ENCODE data around the gene GABBR2.

Gene GABBR2

GRCh38 chr9:98530275-98530674 is 178.5 kb downstream of the GABBR2 start:
- H3K27ac ChIP-seq = no peak overlapping the region
- in situ Hi-C loops (cut with HindIII; ENCODE audit: low pct_ligation_motif_present, low sequenced_read_pairs) = no loop called here
- no peaks in the 10 kb centered on the region for H3K27me3 ChIP-seq (replicated peaks)
- no peak for DNase-seq
- no peaks in the 10 kb centered on the region for H3K36me3 ChIP-seq (replicated peaks)
- no peak overlapping the region for H3K4me3 ChIP-seq (ENCODE audit: low read depth, low read length)
- no peak for TF ChIP-seq CTCF (IDR thresholded peaks at IDR 0.05; ENCODE audit: low read depth, low read length, missing control alignments)

- Histone ChIP-seq H3K27ac (no peak overlapping the region), H3K27me3 (replicated peaks) (no peaks in the 10 kb centered on the region), H3K4me3 (ENCODE audit: low read depth, low read length) (no peak overlapping the region), H3K36me3 (replicated peaks) (no peaks in the 10 kb centered on the region)
- in situ Hi-C loops (cut with HindIII; ENCODE audit: low pct_ligation_motif_present, low sequenced_read_pairs) = no loop called here
- no peak for TF ChIP-seq CTCF (IDR thresholded peaks at IDR 0.05; ENCODE audit: low read depth, low read length, missing control alignments)
- no peak for DNase-seq
Measured at GRCh38 chr9:98529841-98530240, 178.9 kb downstream of the GABBR2 start.

- TF ChIP-seq CTCF (IDR thresholded peaks at IDR 0.05; ENCODE audit: low read depth, low read length, missing control alignments) = peak; percentile 72
- no peak overlapping the region for H3K27ac ChIP-seq
- in situ Hi-C loops (cut with HindIII; ENCODE audit: low pct_ligation_motif_present, low sequenced_read_pairs) = no loop called here
- H3K36me3 ChIP-seq (replicated peaks) = no peaks in the 10 kb centered on the region
- peak; percentile 27 for DNase-seq
- H3K27me3 ChIP-seq (replicated peaks) = no peaks in the 10 kb centered on the region
- H3K4me3 ChIP-seq (ENCODE audit: low read depth, low read length) = no peak overlapping the region
Measured at GRCh38 chr9:98523231-98523901, 185.4 kb downstream of the GABBR2 start.

DNA sequence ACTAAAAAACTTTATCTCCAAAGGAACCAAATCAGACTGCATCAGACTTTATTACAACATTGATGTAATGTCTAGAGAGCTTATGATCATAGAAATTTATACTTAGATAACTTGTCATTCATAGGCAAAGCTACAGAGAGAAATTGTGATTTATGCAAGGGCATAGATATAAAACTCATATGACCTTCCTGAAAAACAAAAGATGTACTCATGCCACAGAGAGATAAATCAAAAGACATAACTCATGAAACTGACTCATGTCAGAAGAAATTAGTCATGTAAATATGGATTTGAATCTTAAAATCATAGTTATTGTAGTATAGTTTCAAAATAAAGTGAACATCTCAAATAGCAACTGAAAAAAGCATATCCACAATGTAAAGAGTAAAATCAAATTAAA is 186.2 kb downstream of the GABBR2 start:
- Histone ChIP-seq H3K27me3 (replicated peaks) (no peaks in the 10 kb centered on the region), H3K4me3 (ENCODE audit: low read depth, low read length) (no peak overlapping the region), H3K36me3 (replicated peaks) (no peaks in the 10 kb centered on the region), H3K27ac (no peak overlapping the region)
- TF ChIP-seq CTCF (IDR thresholded peaks at IDR 0.05; ENCODE audit: low read depth, low read length, missing control alignments) = no peak
- no peak for DNase-seq
- in situ Hi-C loops (cut with HindIII; ENCODE audit: low pct_ligation_motif_present, low sequenced_read_pairs) = no loop called here

GRCh38 chr9:98521141-98521540 is 187.6 kb downstream of the GABBR2 start:
- DNase-seq = peak; percentile 54
- in situ Hi-C loops (cut with HindIII; ENCODE audit: low pct_ligation_motif_present, low sequenced_read_pairs) = no loop called here
- H3K27ac ChIP-seq = no peak overlapping the region

More at GRCh38 chr9:98521141-98521540, 187.6 kb downstream of the GABBR2 start:
- no peaks in the 10 kb centered on the region for H3K27me3 ChIP-seq (replicated peaks)
- no peak for TF ChIP-seq CTCF (IDR thresholded peaks at IDR 0.05; ENCODE audit: low read depth, low read length, missing control alignments)
- no peaks in the 10 kb centered on the region for H3K36me3 ChIP-seq (replicated peaks)
- no peak overlapping the region for H3K4me3 ChIP-seq (ENCODE audit: low read depth, low read length)

Measured in brain microvascular endothelial cell (primary cell).